Neural crest cell (in vitro differentiated cells): Measurements from ENCODE around the gene LAPTM5. TPM values are rescaled to one million over a fixed set of nuclear protein-coding genes. Genes with fewer than 3 reads are reported as not detected.

Source experiments
- DNase-seq: peaks from one replicate; pipeline ENCODE4 v3.0.0; 2021; ENCODE audit warnings: low read depth, mixed read lengths, low spot score
- H3K27ac Mint-ChIP-seq: one replicate; pipeline ENCODE4 v1.8.0; 2021; ENCODE audit warnings: mild to moderate bottlenecking, mixed read lengths; ENCODE audit not compliant: unreplicated experiment
- H3K27me3 Mint-ChIP-seq: 2 replicates; pipeline ENCODE4 v1.8.0; 2021; ENCODE audit warnings: low read depth, mild to moderate bottlenecking, mixed read lengths
- H3K36me3 Mint-ChIP-seq: 2 replicates; pipeline ENCODE4 v1.8.0; 2021; ENCODE audit warnings: low read depth, mild to moderate bottlenecking, mixed read lengths
- H3K4me1 Mint-ChIP-seq: 2 replicates; pipeline ENCODE4 v1.8.0; 2021; ENCODE audit warnings: mixed read lengths
- H3K4me3 Mint-ChIP-seq: one replicate; pipeline ENCODE4 v1.8.0; 2021; ENCODE audit warnings: mild to moderate bottlenecking, mixed read lengths
- H3K9me3 Mint-ChIP-seq: 2 replicates; pipeline ENCODE4 v1.8.0; 2021; ENCODE audit warnings: mixed read lengths
- total RNA-seq: library from RNA; stranded (reverse); gene quantifications from 2 replicates; pipeline ENCODE4 v1.2.1, GENCODE V29; 2021
- TF ChIP-seq, protein P1 (sequence below): fragments of 200-600 bp; sonication (generic); conservative IDR thresholded peaks from 2 replicates; pipeline ENCODE4 v1.5.0; 2021; ENCODE audit warnings: antibody characterized with exemption, mild to moderate bottlenecking

LAPTM5 gene
- total RNA-seq, 1 donor from 2014 or later, result 1.5 TPM

DNA sequence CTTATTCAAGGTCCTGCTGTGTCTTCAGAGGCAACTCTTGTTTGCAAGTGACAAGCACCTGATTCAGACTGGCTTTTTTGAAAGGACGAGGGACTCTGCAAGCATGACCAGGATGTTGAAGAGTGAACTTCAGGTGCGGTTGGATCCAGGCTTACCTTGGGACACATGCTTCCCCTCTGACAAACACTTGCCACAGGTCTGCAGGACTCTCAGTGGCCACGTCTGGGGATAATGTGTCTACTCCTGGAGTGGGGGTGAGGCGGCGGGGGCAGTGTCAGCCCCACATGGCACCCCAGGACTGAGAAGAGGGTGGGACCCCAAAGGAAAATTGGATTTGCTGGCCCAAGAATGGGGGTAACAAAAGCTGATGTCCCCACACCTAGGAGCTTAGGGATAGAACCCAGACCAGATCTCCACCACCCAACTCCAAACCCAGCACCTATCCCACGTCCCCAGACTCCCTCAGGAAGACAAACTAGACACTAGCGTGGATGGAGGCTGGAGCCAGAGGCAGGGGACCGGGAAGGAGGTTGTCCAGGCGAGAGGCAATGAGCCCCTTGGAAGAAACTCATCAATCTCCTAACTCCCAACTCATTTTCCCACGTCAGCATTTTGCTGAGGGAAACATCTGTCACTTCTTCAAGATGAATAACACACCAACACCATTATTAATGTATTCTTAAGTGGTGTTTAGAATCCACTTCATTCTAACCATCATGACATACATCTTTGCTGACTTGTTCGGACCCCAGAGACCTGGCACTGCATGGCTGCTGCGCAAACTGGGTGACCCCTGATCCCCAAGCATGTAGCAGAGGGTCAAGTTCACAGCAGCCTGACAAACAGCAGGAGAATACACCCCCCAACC, 32.0 kb upstream of the LAPTM5 start:
- H3K4me1 Mint-ChIP-seq, result peaks cover 67% of the 10 kb centered on the region

DNA sequence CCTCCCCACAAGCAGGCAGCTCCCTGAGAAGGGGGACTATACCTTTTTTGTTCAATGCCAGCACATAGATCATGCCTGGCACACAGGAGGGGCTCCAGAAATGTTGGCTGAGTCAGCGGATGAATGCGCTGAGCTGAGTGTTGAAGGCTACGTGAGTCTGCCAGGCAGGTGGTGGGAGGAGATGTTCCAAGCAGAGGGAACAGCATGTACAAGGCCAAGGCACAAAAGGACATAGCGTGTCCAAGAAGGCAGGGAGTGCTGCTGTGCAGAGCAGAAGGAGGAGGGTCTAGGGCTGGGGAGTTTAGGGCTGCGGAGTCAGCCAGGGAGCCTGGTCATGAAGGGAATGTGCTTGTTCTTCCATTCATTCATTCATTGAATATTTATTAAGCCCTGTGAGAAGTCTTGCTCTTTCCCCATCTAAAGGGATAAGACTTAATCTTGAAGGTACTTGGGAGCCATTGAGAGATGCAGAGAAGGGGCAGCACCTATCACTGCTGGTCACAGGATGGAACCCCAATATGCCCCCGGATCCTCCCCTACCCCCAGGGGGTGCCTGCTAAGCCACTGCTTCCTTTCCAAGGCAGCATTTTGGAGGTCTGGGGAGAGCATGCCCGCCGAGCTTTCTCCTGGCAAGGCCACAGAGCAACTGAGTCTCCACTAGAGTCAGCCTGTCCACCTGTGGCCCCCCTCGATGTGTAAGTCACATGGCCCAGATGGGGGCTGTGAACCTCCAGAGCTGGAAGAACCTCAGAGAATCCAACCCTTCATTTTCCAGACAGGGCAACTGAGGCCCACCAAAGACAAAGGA, 31.2 kb upstream of the LAPTM5 start:
- H3K4me1 Mint-ChIP-seq, result peaks cover 65% of the 10 kb centered on the region
- H3K9me3 Mint-ChIP-seq, result no peaks in the 10 kb centered on the region
- H3K36me3 Mint-ChIP-seq, result no peaks in the 10 kb centered on the region
- peak overlapping the region; percentile 44 for H3K4me3 Mint-ChIP-seq
- TF ChIP-seq, protein P1, sequence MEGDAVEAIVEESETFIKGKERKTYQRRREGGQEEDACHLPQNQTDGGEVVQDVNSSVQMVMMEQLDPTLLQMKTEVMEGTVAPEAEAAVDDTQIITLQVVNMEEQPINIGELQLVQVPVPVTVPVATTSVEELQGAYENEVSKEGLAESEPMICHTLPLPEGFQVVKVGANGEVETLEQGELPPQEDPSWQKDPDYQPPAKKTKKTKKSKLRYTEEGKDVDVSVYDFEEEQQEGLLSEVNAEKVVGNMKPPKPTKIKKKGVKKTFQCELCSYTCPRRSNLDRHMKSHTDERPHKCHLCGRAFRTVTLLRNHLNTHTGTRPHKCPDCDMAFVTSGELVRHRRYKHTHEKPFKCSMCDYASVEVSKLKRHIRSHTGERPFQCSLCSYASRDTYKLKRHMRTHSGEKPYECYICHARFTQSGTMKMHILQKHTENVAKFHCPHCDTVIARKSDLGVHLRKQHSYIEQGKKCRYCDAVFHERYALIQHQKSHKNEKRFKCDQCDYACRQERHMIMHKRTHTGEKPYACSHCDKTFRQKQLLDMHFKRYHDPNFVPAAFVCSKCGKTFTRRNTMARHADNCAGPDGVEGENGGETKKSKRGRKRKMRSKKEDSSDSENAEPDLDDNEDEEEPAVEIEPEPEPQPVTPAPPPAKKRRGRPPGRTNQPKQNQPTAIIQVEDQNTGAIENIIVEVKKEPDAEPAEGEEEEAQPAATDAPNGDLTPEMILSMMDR, result no peak
- DNase-seq, result no peak
- H3K27me3 Mint-ChIP-seq, result no peaks in the 10 kb centered on the region
- peak overlapping the region; percentile 99 for H3K27ac Mint-ChIP-seq

More for the DNA sequence above, 32.0 kb upstream of the LAPTM5 start:
- TF ChIP-seq, protein P1, result no peak
- H3K9me3 Mint-ChIP-seq, result no peaks in the 10 kb centered on the region
- no peaks in the 10 kb centered on the region for H3K27me3 Mint-ChIP-seq
- H3K27ac Mint-ChIP-seq, result peak overlapping the region; percentile 62
- no peak overlapping the region for H3K4me3 Mint-ChIP-seq
- DNase-seq, result no peak
- H3K36me3 Mint-ChIP-seq, result no peaks in the 10 kb centered on the region

DNA sequence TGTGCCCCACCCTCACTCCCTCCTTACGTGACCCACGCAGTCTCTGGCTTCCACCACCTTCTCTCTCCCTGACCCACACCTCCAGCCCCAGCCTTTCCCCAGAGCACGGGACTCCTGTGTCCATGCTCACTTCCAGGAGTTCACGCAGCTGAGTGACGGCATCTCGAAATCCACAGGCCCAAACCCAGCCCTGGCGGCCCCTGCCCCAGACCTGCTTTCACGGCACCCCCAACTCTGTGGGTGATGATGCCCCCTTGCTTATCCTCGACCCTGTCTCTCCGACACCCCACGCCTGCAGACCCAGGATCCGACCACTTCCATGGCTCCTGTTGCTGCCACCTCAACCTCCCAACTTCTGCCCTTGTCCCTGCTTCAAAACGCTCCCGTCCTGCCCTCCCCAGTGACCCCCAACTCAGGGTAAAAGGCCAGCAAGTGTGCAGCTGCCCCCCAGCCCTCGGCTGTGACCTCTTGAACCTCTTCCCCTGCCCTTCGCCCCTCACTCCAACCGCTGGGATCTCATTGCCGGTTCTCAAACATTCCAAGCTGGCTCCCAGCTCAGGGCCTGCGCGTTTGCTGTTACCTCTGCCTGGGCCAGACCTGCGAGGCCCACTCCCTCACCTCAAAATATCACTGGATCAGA, 30.4 kb upstream of the LAPTM5 start:
- TF ChIP-seq, protein P1, result no peak
- H3K4me1 Mint-ChIP-seq, result peaks cover 70% of the 10 kb centered on the region
- H3K36me3 Mint-ChIP-seq, result no peaks in the 10 kb centered on the region
- H3K27ac Mint-ChIP-seq, result peak overlapping the region; percentile 99
- no peaks in the 10 kb centered on the region for H3K27me3 Mint-ChIP-seq
- H3K4me3 Mint-ChIP-seq, result peak overlapping the region; percentile 60
- no peak for DNase-seq
- H3K9me3 Mint-ChIP-seq, result no peaks in the 10 kb centered on the region

DNA sequence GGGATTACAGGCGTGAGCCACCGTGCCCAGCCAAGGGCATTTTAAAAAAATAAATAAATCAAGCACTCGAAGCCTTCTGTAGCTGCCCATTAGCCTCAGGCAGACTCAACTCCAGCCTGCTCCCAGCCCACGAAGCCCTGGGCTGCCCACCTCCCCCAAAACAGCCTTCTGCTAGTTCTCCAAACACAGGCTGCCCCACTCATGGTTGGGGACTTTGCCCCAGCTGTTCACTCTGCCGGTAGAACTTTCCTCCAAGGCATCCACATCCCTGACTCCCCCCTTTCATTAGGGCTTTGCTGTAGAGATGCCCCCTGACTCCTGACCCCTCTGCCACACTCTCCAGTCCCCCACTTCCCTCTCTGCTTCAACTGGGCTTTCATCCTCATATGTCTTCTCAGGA, 29.7 kb upstream of the LAPTM5 start:
- H3K4me3 Mint-ChIP-seq, result peak overlapping the region; percentile 60
- no peaks in the 10 kb centered on the region for H3K9me3 Mint-ChIP-seq
- no peak for DNase-seq
- TF ChIP-seq, protein P1, result no peak
- H3K27ac Mint-ChIP-seq, result peak overlapping the region; percentile 99
- no peaks in the 10 kb centered on the region for H3K27me3 Mint-ChIP-seq
- H3K36me3 Mint-ChIP-seq, result no peaks in the 10 kb centered on the region
- H3K4me1 Mint-ChIP-seq, result peaks cover 73% of the 10 kb centered on the region

DNA sequence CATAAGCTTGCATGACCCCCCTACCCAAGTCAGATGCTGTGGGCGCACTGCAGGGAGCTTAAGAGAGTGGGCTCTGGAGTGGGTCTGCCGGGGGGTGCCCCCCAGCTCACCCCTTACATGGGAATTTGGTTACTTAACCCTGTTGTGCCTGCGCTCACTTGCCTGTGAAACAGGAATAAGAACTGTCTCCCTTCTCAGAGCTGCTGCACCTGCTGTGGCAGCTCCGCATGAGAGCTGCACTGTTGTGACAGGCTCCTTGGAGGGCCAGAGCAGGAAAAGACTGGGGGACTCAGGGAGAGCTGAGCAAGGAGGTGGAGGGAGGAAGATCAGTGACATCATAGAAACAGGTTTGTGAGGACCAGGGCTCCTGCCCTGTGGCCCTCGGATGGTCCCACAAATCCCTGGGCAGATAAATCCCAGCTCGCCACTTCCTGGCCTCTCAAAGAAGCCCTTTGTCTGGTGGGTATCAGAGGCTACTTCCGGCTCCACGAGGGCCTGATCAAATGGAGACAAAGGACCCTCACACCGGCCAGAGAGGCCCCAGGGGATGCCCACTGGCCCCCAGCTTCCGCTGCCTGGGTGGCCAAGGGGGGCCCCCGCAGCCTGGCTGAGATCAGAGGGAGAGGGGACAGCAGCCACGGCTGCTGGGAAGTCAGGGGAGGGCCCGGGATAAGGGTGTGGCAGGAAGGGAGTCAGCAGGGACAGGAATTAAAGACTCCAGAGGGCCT, 28.9 kb upstream of the LAPTM5 start:
- H3K27me3 Mint-ChIP-seq, result no peaks in the 10 kb centered on the region
- no peaks in the 10 kb centered on the region for H3K9me3 Mint-ChIP-seq
- H3K4me3 Mint-ChIP-seq, result peak overlapping the region; percentile 65
- peak; percentile 73 for DNase-seq
- TF ChIP-seq, protein P1, result no peak
- peaks cover 73% of the 10 kb centered on the region for H3K4me1 Mint-ChIP-seq
- peak overlapping the region; percentile 99 for H3K27ac Mint-ChIP-seq
- no peaks in the 10 kb centered on the region for H3K36me3 Mint-ChIP-seq
